ENCODE measurements around the gene PCBP3. TPM values are rescaled to one million over a fixed set of nuclear protein-coding genes. Genes with fewer than 3 reads are reported as not detected.

PCBP3 gene
- total RNA-seq, 4 donors from 2014 or later = 0.99 to 7.0 (median 2.5) TPM; not detected in 1

DNA sequence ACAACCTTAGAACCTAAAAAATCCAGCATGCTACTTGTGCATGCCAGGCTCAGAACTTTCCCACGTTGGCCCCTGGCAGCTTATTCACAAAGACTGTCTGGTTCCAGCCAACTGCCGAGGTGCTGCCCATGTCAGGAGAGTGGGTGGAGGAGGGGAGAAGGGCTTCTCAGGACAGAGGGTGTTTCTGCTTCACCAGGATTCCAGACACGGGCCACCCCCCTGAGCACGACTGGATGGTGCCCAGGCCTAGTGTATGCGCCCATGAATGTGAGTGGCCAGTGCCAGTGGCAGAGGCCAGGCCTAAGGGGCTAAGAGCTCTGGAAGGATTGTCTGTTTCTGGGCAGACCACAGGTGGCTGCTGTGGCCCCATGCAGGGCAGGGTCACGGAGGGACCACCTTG is 189.9 kb downstream of the PCBP3 start:
- no peak overlapping the region for H3K4me3 ChIP-seq (ENCODE audit: low read depth, poor library complexity, severe bottlenecking)
- DNase-seq (ENCODE audit: low spot score in 2 of 2) = peak in 1 of 2 donors; percentile 59
- intact Hi-C loops (cut with DNase I; ENCODE audit: low total_unique reads) = no loop called here
- WGBS, 2 donors = 60 to 63% methylated on average over 6 of the region's 6 CpGs
- TF ChIP-seq, protein P1, sequence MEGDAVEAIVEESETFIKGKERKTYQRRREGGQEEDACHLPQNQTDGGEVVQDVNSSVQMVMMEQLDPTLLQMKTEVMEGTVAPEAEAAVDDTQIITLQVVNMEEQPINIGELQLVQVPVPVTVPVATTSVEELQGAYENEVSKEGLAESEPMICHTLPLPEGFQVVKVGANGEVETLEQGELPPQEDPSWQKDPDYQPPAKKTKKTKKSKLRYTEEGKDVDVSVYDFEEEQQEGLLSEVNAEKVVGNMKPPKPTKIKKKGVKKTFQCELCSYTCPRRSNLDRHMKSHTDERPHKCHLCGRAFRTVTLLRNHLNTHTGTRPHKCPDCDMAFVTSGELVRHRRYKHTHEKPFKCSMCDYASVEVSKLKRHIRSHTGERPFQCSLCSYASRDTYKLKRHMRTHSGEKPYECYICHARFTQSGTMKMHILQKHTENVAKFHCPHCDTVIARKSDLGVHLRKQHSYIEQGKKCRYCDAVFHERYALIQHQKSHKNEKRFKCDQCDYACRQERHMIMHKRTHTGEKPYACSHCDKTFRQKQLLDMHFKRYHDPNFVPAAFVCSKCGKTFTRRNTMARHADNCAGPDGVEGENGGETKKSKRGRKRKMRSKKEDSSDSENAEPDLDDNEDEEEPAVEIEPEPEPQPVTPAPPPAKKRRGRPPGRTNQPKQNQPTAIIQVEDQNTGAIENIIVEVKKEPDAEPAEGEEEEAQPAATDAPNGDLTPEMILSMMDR (IDR thresholded peaks at IDR 0.05) = no peak
- TF ChIP-seq POLR2A (IDR thresholded peaks at IDR 0.05) = no peak

DNA sequence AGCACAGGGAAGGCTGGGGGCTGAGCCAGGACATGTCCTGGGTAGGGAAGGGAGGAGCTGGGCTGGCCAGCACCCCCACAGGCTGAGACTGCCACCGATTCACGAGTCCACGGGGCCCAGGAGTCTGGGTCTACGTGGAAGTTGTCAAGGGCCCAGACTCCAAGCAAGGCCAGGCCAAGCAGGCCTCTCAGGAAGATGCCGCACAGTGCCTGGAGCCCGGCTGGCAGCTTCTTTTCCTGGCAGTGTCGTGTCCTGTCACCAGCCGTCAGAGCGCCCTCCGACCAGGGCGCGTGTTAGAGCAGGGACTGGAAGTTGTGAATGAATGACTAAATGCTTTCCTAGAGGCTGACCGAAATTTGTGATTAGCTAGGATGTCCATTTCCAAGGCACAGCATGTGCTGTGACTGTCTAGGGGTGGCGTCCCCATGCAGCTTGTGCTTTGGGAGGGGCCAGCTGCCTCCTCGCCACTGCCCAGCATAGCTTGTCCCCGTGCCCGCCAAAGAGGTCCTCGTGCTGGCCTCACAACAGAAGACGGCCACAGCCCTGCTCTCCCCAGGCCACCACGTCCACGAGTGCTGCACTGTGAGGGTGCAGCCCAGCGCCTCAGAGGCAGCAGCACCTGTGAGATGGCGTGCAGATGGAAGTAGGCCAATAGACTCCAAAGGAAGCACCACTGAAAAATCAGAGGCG is 190.6 kb downstream of the PCBP3 start:
- peak in 1 of 2 donors; percentile 66 for DNase-seq (ENCODE audit: low spot score in 2 of 2)
- WGBS, 2 donors = 90% methylated on average over 24 of the region's 24 CpGs
- intact Hi-C loops (cut with DNase I; ENCODE audit: low total_unique reads) = no loop called here
- no peak overlapping the region for H3K4me3 ChIP-seq (ENCODE audit: low read depth, poor library complexity, severe bottlenecking)
- no peak for TF ChIP-seq POLR2A (IDR thresholded peaks at IDR 0.05)
- TF ChIP-seq, protein P1 (IDR thresholded peaks at IDR 0.05) = no peak

DNA sequence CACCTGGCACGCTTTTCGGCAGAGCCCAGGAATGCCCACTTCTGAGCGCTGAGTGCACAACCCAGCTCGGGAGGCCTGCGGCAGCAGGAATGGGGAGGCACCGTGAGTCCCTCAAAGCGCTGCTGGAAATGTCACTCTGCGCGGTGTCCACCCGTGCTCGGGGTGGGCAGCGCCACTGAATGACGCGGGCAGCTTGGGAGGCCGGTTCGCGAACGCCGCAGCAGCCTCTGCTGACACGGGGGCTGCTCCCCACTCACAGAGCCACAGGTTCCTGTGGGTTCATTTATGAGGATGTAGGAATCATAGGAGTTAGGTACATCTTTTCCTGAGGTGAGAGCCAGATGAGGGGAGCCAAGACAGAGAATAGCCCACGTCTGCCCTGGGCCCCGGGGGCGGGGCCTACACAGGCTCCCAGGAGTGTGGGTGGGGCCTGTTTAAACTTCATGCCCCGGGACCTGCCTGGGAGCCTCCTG is 191.3 kb downstream of the PCBP3 start:
- DNase-seq (ENCODE audit: low spot score in 2 of 2) = peak in 1 of 2 donors; percentile 64
- H3K4me3 ChIP-seq (ENCODE audit: low read depth, poor library complexity, severe bottlenecking) = no peak overlapping the region
- TF ChIP-seq, protein P1 (IDR thresholded peaks at IDR 0.05) = no peak
- no peak for TF ChIP-seq POLR2A (IDR thresholded peaks at IDR 0.05)
- intact Hi-C loops (cut with DNase I; ENCODE audit: low total_unique reads) = no loop called here
- 93 to 94% methylated on average over 20 to 21 of the region's 24 CpGs for WGBS, 2 donors

DNA sequence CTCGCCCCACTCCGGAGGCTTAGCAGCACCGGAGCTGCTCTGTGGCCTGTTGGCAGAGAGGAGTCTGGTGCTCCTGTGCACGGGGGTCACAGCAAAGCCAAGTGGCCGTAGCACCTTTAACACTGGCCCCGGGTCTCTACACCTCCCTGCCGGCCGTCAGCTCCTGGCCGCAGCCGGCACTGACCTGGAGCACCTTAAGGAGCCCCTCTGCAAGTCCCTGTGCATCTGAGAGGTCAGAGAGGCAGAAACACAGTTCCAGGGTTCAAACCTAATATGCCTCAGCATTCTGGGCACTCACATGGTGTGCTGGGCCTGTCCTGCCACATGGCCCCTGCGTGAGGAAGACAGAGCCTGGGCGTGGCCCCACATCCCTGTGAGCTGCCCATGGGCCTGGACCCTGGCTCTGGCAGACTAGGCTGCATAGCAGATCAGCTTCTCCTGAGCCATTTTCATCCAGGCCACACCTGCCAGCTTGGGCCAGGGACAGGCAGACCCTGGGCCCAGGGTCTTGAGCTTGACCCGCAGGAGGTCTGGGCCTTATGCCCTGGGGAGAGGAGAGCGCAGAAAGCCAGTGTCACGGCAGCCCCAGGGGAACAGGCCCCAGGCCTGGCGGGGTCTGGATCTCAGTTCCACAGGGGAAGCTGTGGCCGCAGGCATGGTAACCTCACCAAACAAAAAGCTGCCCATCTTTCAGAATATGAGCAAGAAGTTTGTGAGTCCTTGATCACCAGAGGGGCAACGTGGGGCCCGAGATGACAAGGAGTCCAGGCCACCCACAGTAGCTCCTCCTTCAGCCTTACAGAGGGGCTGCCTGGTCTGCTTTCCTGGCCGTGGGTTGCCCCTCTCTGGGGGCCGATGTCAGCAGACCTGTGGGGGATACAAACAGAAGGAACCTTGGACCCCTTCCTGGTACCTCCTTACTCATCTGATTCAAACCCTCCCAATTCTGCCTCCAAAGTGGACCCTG is 192.1 kb downstream of the PCBP3 start:
- intact Hi-C loops (cut with DNase I; ENCODE audit: low total_unique reads) = no loop called here
- TF ChIP-seq, protein P1 (IDR thresholded peaks at IDR 0.05) = no peak
- no peak for TF ChIP-seq POLR2A (IDR thresholded peaks at IDR 0.05)
- WGBS, 2 donors = 88 to 92% methylated on average over 14 to 16 of the region's 21 CpGs
- no peak overlapping the region for H3K4me3 ChIP-seq (ENCODE audit: low read depth, poor library complexity, severe bottlenecking)
- DNase-seq (ENCODE audit: low spot score in 2 of 2) = peak in 1 of 2 donors; percentile 60

DNA sequence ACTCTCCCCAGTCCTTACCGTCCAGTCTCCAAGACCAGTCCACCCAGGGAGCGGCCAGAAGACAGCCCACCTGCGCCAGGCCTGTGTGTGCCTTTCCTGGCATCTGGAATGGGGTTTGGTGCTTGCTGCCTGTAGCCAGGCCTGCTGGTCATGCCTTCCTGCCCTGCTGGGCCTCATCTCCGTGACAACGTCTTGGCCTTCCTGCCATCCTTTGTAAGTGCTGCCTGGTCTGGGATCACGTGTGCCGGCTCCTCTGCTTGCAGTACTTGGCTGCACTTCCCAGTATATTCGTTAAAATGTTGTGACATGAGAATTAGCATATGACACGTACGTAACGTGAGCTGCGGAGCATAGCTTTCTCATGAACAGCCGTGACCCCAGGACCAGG is 192.7 kb downstream of the PCBP3 start:
- intact Hi-C loops (cut with DNase I; ENCODE audit: low total_unique reads) = no loop called here
- no peak overlapping the region for H3K4me3 ChIP-seq (ENCODE audit: low read depth, poor library complexity, severe bottlenecking)
- TF ChIP-seq, protein P1 (IDR thresholded peaks at IDR 0.05) = no peak
- no peak for TF ChIP-seq POLR2A (IDR thresholded peaks at IDR 0.05)
- WGBS, 2 donors = 81 to 82% methylated on average over 13 of the region's 13 CpGs
- DNase-seq (ENCODE audit: low spot score in 2 of 2) = peak in 1 of 2 donors; percentile 59

Data from lower leg skin (tissue), 4 donors.